ENCODE measurements around the gene GPR157. TPM values are rescaled to one million over a fixed set of nuclear protein-coding genes. Genes with fewer than 3 reads are reported as not detected.
"Not testable (repeated sequence)": the region's sequence is repeated elsewhere in the genome, so short reads cannot be mapped to it uniquely, and the experiment has no call there.

GPR157 gene
- total and polyA plus RNA-seq, 10 of the 15 experiments (the other 5 are each of a cell fraction or from before 2014, with no cell fraction given) = 0.66 to 15.9 (median 3.1) TPM

GRCh38 chr1:9126511-9126910 lies 2.4 kb downstream of the GPR157 start (continued):
- TF ChIP-seq, protein P1, sequence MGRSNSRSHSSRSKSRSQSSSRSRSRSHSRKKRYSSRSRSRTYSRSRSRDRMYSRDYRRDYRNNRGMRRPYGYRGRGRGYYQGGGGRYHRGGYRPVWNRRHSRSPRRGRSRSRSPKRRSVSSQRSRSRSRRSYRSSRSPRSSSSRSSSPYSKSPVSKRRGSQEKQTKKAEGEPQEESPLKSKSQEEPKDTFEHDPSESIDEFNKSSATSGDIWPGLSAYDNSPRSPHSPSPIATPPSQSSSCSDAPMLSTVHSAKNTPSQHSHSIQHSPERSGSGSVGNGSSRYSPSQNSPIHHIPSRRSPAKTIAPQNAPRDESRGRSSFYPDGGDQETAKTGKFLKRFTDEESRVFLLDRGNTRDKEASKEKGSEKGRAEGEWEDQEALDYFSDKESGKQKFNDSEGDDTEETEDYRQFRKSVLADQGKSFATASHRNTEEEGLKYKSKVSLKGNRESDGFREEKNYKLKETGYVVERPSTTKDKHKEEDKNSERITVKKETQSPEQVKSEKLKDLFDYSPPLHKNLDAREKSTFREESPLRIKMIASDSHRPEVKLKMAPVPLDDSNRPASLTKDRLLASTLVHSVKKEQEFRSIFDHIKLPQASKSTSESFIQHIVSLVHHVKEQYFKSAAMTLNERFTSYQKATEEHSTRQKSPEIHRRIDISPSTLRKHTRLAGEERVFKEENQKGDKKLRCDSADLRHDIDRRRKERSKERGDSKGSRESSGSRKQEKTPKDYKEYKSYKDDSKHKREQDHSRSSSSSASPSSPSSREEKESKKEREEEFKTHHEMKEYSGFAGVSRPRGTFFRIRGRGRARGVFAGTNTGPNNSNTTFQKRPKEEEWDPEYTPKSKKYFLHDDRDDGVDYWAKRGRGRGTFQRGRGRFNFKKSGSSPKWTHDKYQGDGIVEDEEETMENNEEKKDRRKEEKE (IDR thresholded peaks at IDR 0.05) = no peak
- TF ChIP-seq RBBP5 (conservative IDR thresholded peaks at IDR 0.05) (no peak), CBX5 (IDR thresholded peaks at IDR 0.05; ENCODE audit: low read depth) (no peak)

- H3K79me2 ChIP-seq (ENCODE audit: control insufficient read depth, insufficient read depth, low read length); ATAC-seq; H4K20me1 ChIP-seq (ENCODE audit: control insufficient read depth, insufficient read depth); H3K27me3 ChIP-seq (replicated peaks in 1 of 2; ENCODE audit: control insufficient read depth in 2 of 2, insufficient read depth in 2 of 2, low read length in 1 of 2); H3K4me3 ChIP-seq; DNase-seq (ENCODE audit: low read depth, low spot score); in situ Hi-C loops (cut with MboI); H3K27ac ChIP-seq (ENCODE audit: control insufficient read depth, insufficient read depth); H2AFZ ChIP-seq (ENCODE audit: control insufficient read depth, low read depth, low read length); BruUV-seq (replicated peaks); FAIRE-seq; H3K9me3 ChIP-seq (replicated peaks; ENCODE audit: control insufficient read depth, insufficient read depth, low read length); H3K9ac ChIP-seq (ENCODE audit: control insufficient read depth, insufficient read depth, low read length); H3K36me3 ChIP-seq (ENCODE audit: control insufficient read depth in 2 of 2, insufficient read depth in 2 of 2, low read length in 1 of 2): not testable (repeated sequence)
- ChIA-PET SMC1A (ENCODE audit: uncharacterized antibody, unreplicated experiment) (interaction anchor here (0.9 to 2.9 kb wide), 6 partner anchors 10 to 69 kb away, joined by 3 to 14 read pairs (median 4); no protein-coding TSS in a partner anchor), RAD21 (ENCODE audit: unreplicated experiment) (interaction anchor here (0.6 to 1.2 kb wide), 6 partner anchors 9 to 693 kb away, joined by 3 to 4 read pairs (median 3); no protein-coding TSS in a partner anchor), POLR2A (interaction anchor here (0.6 to 0.8 kb wide), 2 partner anchors 37 to 53 kb away, joined by 4 to 7 read pairs; no protein-coding TSS in a partner anchor), CTCF (interaction anchor here (0.7 to 1.5 kb wide), 10 partner anchors 8 to 118 kb away, joined by 3 to 12 read pairs (median 3); partner anchors contain the start of gene H6PD)
- Histone ChIP-seq H3K4me2 (ENCODE audit: control insufficient read depth, insufficient read depth) (peak overlapping the region; percentile 17; the same call in 1 of the 2 replicates), H3K4me1 (ENCODE audit: control insufficient read depth, insufficient read depth, low read length) (peaks cover 33% of the 10 kb centered on the region)
- WGBS (ENCODE audit: insufficient coverage, insufficient replicate concordance, low lambda C conversion rate, missing lambda C conversion rate) = 29% methylated on average over 9 of the region's 9 CpGs
- TF ChIP-seq IKZF2 (IDR thresholded peaks at IDR 0.05) (peak; percentile 14 to 40; a peak in 2 of 4 replicates), RELB (IDR thresholded peaks at IDR 0.05; ENCODE audit: low read depth) (0 out of 2 replicates have a peak, but pooled peaks have one; percentile 21), MTA2 (IDR thresholded peaks at IDR 0.05; ENCODE audit: low read depth) (peak; percentile 19; the same call in 1 of the 2 replicates)
- intact Hi-C loops (cut with micrococcal nuclease; ENCODE audit: unreplicated experiment) = loop anchor here (5.0 kb wide), 2 partner anchors 36 to 56 kb away; no protein-coding TSS in a partner anchor
Observed at GRCh38 chr1:9125847-9126246, 3.1 kb downstream of the GPR157 start.
